Posterior cingulate gyrus (tissue), 11 donors: ENCODE data around the gene PRKCB.

Experiments used
- DNase-seq, 10 donors: peaks; one replicate each; pipeline versions ENCODE4 v3.0.0 to v3.0.0-alpha.2; 2020 to 2021; ENCODE audit warnings: mixed read lengths in 3 of 10
- intact Hi-C: fragments of 100-400 bp; cut with DNase I; formaldehyde crosslinking; loops from one replicate; pipeline ENCODE4 v1.15.1; 2023

The PRKCB gene

GRCh38 chr16:23861874-23862273 is 26.1 kb downstream of the PRKCB start:
- intact Hi-C loops, result no loop called here

GRCh38 chr16:23862556-23862955 is 26.8 kb downstream of the PRKCB start:
- DNase-seq, result no peak
- intact Hi-C loops, result no loop called here

More at GRCh38 chr16:23861874-23862273, 26.1 kb downstream of the PRKCB start:
- DNase-seq, result no peak

DNA sequence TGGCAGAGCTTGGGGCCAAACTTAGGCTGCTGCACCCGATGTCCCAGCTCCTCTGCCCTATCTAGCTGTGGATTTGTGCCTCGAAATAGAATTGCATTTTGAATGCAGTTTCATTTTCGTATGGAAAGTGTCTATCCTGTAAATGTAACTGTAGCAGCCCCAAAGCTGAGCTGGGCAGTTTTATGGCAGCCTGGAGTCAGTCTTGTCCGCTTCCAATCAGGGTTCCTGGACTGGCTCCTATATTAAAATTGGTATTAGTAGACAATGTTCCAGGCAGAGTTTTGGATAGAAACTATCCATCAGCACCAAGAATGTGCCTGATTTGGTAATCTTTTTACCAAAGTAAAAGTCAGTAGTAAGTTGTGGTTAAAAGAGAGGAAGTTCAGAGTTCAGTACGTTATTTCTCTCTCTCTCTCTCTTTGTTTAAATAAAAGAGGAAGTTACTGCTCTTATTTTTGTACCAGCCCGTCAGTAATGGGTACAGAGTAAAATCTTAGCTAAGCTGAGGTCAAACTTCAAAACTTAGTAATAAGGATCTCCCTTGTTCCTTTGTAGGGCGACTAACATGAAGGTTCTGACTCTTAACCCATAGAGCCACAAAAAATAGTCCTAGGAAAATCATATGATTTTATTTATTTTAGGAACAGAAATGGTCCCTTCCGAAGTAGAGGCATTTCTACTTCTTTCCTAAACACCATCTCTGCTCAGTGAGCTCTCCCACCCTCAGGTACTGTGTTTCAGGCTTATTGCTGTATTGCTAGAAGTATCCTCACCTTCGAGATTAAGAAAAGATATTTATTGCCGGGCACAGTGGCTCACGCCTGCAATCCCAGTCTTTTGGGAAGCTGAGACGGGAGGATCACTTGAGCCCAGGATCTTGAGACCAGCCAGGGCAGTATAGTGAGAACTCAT is 28.0 kb downstream of the PRKCB start:
- no peak for DNase-seq
- intact Hi-C loops, result no loop called here

DNA sequence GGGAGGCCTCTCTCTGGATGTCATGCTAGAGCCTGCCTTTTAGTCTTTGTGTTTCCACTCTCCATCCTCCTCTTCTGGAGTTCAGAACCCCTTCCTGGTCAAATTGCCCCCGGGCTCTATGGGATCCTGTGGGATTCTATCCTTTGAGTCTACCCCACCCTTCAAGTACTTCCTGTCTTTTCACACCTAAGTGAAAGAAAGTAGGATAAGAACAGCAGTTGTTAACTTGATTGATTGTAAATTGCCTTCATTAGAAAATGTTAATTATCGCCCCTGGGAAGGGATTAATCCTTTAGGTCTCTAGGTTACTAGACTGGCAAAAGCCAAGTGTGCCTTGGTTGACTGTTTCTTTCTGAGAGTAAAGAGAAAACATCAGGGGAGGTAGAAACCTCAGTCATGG is 30.1 kb downstream of the PRKCB start:
- DNase-seq, result no peak
- intact Hi-C loops, result no loop called here

GRCh38 chr16:23866621-23867020 is 30.8 kb downstream of the PRKCB start:
- intact Hi-C loops, result no loop called here
- DNase-seq, result no peak

GRCh38 chr16:23867566-23867965 is 31.8 kb downstream of the PRKCB start:
- DNase-seq, result no peak
- intact Hi-C loops, result no loop called here

- no peak for DNase-seq
- intact Hi-C loops, result no loop called here
Measured at GRCh38 chr16:23868136-23868535, 32.4 kb downstream of the PRKCB start.

DNA sequence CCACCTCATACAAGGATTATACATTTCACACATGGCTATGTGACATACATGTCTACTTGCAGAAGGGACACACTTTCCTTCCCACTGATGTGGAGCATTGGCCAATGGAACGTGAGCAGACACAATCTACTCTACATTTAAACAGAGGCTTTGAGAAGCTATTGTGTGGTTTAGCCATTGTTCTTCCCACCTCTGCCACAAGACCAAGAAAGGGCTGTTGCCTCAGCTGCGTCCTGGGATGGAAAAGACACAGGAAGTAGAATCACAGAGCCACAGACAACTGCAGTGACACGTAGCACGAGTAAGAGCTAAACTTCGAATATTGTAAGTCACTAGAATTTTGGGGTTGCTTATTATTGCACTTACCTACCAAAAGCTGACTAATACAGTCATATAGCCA is 33.3 kb downstream of the PRKCB start:
- no peak for DNase-seq

GRCh38 chr16:23871924-23872323 is 36.1 kb downstream of the PRKCB start:
- intact Hi-C loops, result no loop called here
- peak in 5 of 10 donors; percentile 32 to 84 (median 75) for DNase-seq

More for the DNA sequence above, 33.3 kb downstream of the PRKCB start:
- intact Hi-C loops, result no loop called here

DNA sequence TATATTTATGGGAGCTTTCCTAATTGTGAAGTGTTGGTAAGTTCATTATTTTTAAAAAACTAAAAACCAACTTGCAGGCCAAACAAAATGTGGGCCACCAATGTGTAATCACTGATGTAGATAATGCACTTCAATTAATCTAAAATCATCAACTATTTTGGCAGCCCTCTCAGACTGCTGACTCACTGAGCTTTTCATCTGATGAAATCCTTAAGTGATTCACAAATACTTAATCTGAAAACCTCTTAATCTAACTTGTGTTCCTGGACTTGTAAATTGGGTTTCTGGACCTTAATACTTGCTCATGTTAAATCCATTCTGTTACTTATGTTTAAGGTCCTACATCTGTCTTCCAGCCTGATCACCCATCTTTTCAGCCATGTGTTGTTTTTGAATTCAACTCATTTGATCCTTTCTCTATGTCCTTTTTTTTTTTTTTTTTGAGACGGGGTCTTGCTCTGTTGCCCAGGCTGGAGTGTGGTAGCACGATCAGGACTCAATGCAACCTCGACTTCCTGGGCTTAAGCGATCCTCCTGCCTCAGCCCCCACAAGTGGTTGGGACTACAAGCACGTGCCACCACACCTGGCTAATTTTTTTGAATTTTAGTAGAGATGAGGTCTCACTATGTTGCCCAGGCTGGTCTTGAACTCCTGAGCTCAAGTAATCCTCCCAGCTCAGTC is 39.0 kb downstream of the PRKCB start:
- no peak for DNase-seq
- intact Hi-C loops, result no loop called here

- DNase-seq, result no peak
- intact Hi-C loops, result no loop called here
Measured at GRCh38 chr16:23876256-23876896, 40.6 kb downstream of the PRKCB start.

GRCh38 chr16:23877107-23878070 is 41.6 kb downstream of the PRKCB start:
- no peak for DNase-seq
- intact Hi-C loops, result no loop called here

GRCh38 chr16:23879735-23880373 is 44.1 kb downstream of the PRKCB start:
- intact Hi-C loops, result no loop called here
- DNase-seq, result no peak

DNA sequence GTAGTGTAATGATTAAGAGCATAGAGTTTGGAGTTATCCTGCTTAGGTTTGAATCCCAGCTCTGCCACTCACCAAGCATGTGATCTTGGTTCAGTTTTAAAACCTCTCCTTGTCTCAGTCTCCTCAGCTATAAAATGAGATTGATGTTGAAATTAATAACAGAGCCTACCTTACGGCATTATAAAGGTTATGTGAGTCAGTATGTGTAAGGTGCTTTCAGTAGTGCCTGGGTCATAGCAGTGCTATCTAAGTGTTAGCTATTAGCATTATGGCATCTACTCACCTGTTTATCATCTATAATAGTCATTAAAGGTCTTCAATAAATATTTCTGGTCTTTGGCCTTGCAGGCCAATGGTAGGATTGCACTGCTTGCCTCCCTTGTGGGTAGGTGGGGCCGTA is 53.4 kb downstream of the PRKCB start:
- DNase-seq, result no peak
- intact Hi-C loops, result no loop called here

- no peak for DNase-seq
- intact Hi-C loops, result no loop called here
Measured at GRCh38 chr16:23893986-23894385, 58.2 kb downstream of the PRKCB start.

- DNase-seq, result no peak
- intact Hi-C loops, result no loop called here
Measured at GRCh38 chr16:23895052-23895451, 59.3 kb downstream of the PRKCB start.

DNA sequence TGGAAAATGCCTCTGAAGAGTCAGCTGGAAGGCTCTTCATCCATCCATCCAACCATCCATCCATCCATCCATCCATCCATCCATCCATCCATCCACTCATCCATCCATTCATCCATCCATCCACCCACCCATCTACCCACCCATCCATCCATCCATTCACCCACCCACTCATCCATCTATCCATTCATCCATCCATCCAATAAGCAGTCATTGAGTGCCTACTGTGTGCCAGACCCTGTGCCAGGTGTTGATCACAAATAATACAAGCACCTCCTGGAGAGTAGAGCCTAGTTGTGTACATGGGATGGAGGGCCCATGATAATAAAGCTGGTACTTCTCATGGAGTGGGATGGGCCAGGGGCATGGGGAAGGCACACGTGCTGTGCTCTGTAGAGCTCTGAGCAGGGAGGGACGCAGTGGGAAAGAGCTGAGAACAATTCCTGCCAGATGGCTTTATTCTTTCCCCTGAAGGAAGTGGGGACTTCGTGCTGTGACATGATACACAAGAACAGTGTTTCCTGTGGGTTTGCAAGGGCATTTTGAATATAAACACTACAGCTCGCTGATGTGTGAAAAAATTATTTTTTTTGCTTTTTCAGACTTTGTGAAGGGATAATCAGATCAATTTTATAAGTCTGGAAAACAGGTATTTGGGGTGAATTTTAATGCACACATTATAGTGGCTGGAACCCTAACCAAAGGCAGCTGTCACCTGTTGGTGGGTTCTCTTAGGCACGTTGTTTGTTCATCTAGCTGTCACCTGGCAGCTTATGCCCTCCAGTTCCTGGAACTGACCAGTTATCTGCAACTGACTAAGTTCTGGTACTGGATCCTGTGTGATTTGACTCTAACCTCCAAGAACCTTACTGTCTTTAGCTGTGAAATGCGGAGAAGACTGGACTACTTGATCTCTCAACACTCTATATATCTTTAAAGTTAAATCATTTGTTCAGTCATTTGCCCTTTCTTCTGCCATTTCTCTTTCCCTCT is 61.3 kb downstream of the PRKCB start:
- DNase-seq, result no peak
- intact Hi-C loops, result no loop called here

DNA sequence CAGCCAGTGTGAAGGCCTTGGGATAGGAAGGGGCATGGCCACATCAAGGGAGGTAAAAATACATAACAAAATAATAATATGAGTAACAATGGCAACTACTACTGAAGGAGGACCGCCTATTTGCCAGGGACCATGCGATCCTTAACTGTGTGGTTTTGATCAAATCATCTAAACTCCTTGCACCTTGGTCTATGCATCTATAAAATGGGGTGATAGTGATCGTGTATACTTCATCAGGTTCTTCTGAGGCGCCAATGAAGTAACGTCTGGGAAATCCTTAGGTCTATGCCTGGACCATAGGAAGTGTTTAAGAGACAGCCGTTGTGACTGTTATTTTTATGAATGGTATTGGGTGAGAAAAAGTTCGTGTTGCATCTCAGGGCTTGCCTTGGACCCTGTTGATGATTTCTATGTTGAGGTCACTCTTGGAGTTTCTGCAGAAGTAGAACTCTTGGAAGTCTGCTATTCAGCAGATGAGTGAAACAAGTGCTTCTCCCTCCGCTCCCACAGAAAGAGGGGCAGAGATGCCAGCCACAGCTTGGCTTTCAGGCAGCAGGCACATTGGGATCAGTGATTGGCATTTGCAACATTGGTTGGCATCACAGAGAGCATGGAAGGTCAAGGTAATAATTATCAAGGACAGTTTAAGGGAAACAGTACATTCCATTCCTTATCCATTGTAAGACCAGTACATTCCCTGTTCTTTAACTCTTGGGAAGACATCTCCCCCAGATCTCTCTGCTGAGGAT is 63.1 kb downstream of the PRKCB start:
- DNase-seq, result no peak
- intact Hi-C loops, result no loop called here
